Loucy (cell line): ENCODE measurements around the gene TRPM1.

ENCODE experiments used
- CTCF ChIP-seq: fragments of 200-600 bp; sonication (generic); conservative IDR thresholded peaks from 2 replicates; pipeline ENCODE4 v1.5.1; 2014; ENCODE audit warnings: mild to moderate bottlenecking, antibody characterized with exemption, low read length
- EZH2phosphoT487 ChIP-seq: fragments of 200-600 bp; IDR thresholded peaks from 2 replicates; pipeline ENCODE4 v1.6.1; 2018; ENCODE audit warnings: antibody characterized with exemption, mild to moderate bottlenecking, moderate library complexity, borderline replicate concordance

- TF ChIP-seq CTCF (peak; percentile 56), EZH2phosphoT487 (no peak)
Observed at GRCh38 chr15:31098953-31099740, 2.4 kb downstream of the TRPM1 start.
